Left ventricle myocardium superior (tissue), 1 donor: ENCODE results near the gene MRPL46. TPM values are rescaled to one million over a fixed set of nuclear protein-coding genes. Genes with fewer than 3 reads are reported as not detected.
"Not testable (repeated sequence)": the region's sequence is repeated elsewhere in the genome, so short reads cannot be mapped to it uniquely, and the experiment has no call there.

Source experiments
- ATAC-seq: fragments of 200-7000 bp; cut with Tn5 transposase; one replicate; pipeline ENCODE4 v1.9.1; 2020; ENCODE audit warnings: mild to moderate bottlenecking, moderate library complexity
- DNase-seq: peaks from one replicate; pipeline ENCODE4 v3.0.0-alpha.2; 2020
- intact Hi-C: fragments of 100-400 bp; cut with micrococcal nuclease; formaldehyde crosslinking; loops from one replicate; pipeline ENCODE4 v1.11.0; 2022
- total RNA-seq: library from RNA; stranded (reverse); fragmentation: NEBNext Ultra II Directional; extraction: Animal tissue kit (Norgen Biotek cat#: 25700); gene quantifications from one replicate; pipeline ENCODE4 v1.2.1, GENCODE V29; 2021
- donor health status: DM: no; HTN: yes; CAD: no; lungs with severe emphysema.

MRPL46 gene
- total RNA-seq, 1 donor from 2014 or later = 68.6 TPM

GRCh38 chr15:88482263-88482662 is 15.1 kb upstream of the MRPL46 start:
- no peak for DNase-seq
- no peak for ATAC-seq
- intact Hi-C loops = no loop called here

DNA sequence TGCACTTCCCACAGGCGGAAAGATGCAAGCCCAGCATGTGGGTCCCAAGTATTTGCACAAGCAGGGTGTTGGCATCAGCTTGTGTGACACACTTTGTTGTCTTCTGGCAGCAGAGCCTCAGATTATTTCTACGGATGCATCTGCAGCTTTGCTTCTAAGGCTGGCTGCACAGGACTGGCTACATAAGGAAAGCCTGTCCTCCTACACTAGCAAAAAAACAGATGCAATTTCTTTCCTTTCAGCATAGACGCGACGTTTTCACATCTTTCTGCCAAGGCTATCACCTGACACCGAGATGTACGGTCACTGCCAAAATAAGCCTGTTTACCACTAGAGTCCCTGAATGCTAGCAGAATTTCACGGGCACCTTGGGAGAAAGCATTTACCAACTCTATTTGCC is 13.8 kb upstream of the MRPL46 start:
- intact Hi-C loops = no loop called here

GRCh38 chr15:88479169-88479568 is 12.0 kb upstream of the MRPL46 start:
- ATAC-seq = no peak
- intact Hi-C loops = no loop called here
- DNase-seq = no peak

More for the DNA sequence above, 13.8 kb upstream of the MRPL46 start:
- ATAC-seq = no peak
- no peak for DNase-seq

DNA sequence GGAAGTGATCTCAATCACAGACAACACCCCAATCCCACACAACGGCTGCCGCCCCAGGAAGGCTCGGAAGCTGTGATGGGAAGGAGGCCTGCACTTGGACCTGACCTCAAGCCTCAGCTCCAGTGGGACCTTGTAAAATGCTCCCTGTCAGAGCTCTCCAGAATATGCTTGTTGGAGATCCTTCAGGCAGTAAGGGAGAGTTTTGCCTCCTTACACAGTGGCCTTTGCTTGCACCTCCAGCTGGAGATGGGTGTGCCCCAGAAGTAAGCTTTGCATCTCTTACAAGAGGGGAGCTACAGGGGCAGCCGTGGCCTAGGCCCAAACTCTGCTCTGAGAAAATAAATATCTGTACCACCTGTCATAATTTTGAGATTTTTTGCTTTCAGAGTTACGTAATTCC is 10.7 kb upstream of the MRPL46 start:
- ATAC-seq (no peak), DNase-seq (no peak)
- intact Hi-C loops = loop anchor here (2.0 kb wide), 1 partner anchor 137 kb away; no protein-coding TSS in a partner anchor

GRCh38 chr15:88477126-88477525 is 9.9 kb upstream of the MRPL46 start:
- DNase-seq (no peak), ATAC-seq (no peak)
- intact Hi-C loops = loop anchor here (2.0 kb wide), 1 partner anchor 138 kb away; no protein-coding TSS in a partner anchor

DNA sequence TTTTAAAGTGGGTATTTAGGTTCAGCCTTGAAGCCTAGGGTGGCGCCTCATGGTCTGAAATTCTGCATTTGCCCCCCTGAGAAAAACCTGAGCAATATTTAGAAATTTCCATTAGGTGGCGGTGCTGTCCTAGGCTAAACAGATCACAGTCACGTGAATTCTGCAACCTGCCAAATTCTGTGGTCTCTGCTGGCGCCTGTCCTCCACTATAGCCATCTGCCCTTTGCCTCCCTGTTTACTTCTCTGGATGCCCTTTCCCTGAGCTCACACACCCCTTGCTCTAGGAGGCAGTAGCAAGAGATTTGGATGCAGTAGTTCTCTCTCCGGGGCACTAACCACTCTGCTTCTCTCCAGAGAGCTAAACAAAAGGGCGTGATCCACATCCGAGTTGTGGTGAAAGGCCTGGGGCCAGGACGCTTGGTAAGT is 9.5 kb upstream of the MRPL46 start:
- ATAC-seq (peak; percentile 88), DNase-seq (peak; percentile 53)

GRCh38 chr15:88473661-88474293 is 6.6 kb upstream of the MRPL46 start:
- ATAC-seq, intact Hi-C loops, DNase-seq: not testable (repeated sequence)

More for the DNA sequence above, 9.5 kb upstream of the MRPL46 start:
- intact Hi-C loops = loop anchor here (2.0 kb wide), 1 partner anchor 138 kb away; no protein-coding TSS in a partner anchor

GRCh38 chr15:88472225-88472624 is 5.0 kb upstream of the MRPL46 start:
- DNase-seq (no peak), ATAC-seq (no peak)
- intact Hi-C loops = no loop called here

GRCh38 chr15:88470625-88471372 is 3.6 kb upstream of the MRPL46 start:
- intact Hi-C loops = no loop called here
- no peak for ATAC-seq
- DNase-seq = no peak

- intact Hi-C loops = no loop called here
- ATAC-seq = no peak
- no peak for DNase-seq
Observed at GRCh38 chr15:88469321-88469720, 2.1 kb upstream of the MRPL46 start.

DNA sequence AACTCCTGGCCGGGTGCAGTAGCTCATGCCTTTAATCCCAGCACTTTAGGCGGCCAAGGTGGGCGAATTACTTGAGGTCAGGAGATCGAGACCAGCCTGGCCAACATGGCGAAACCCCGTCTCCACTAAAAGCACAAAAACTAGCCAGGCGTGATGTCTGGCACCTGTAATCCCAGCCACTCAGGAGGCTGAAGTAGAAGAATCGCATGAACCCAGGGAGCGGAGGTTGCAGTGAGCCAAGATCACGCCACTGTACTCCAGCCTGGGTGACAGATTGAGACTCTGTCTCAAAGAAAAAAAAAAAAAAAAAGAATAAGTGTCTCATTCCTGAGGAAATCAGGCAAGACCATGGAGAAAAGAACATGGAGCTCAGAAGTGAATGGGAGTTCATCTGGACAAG is 1.5 kb upstream of the MRPL46 start:
- ATAC-seq, intact Hi-C loops, DNase-seq: not testable (repeated sequence)

- ATAC-seq (no peak), DNase-seq (no peak)
- intact Hi-C loops = no loop called here
Observed at GRCh38 chr15:88467935-88468528, 844 bp upstream of the MRPL46 start.

DNA sequence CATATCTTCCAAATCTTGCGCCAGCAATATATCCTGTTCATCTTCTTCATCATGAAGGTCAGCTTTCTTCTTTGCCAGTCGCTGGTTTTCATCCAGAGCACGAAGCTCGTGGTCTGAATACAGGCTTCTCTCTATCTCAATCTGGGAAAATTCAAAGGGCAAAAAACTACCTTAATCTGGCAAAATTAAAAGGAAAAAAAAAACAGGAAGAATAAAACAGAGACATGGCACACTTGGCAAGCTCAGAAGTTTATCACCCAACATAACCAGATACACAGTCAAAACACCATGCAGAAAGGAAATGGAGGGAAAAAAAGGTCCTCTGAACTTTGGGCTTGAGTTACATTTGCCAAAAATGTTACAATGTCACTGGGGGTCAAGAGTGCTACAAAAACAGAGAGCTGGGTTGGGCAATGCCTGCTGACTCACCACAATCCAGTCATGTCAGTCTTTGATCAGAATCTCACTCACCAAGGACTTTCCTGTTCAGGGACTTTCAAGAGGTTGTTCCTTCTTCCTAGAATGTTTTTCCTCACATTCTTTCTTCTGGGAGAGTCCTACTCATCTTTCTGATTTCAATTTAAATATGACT is 1.5 kb downstream of the MRPL46 start:
- intact Hi-C loops = no loop called here
- no peak for DNase-seq
- ATAC-seq = no peak

DNA sequence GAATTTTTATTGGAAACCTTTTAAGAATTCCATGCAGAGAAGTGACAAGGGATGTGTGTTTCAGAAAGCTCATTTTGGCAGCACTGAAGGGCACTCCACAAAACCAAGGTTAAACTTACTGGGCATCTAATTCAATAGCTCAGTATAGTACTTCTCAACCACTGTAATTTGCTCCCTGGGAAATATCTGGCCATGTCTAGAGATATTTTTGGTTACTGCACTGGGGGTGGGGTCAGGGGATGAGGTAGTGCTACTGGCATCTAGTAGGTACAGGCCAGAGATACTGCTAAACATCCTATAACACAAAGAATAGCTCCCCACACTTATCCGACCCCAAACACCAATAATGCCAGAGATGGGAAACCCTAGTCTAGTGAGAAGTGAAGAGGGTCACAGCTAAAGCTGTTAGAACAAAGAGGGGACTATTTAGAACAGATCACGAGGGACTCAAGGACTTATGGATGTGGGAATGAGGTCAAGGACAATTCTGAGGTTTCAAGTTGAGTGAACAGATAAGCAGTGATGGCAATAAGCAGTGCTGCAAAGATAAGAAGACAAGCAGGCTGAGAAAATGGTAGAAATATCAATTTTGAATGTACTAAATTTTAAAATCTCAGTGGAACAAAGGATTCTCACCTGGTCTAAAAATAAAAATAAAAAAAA is 3.2 kb downstream of the MRPL46 start:
- no peak for DNase-seq

DNA sequence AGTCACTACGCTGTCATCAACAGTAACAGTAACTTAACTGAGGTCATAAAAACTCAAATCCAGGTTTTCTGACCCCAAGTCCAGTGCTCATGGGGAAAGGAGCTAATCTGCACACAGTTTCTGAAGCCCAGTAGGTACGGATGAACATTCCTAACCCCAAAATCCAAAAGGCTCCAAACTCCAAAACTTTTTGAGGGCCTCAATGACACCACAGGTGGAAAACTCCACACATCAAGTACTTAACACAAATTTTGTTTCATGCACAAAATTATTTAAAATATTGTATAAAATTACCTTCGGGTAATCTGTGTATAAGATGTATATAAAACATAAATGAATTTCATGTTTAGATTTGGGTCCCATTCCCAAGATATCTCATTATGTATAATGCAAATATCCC is 10.5 kb downstream of the MRPL46 start:
- intact Hi-C loops = no loop called here
- DNase-seq = no peak
- ATAC-seq = no peak

More for the DNA sequence above, 3.2 kb downstream of the MRPL46 start:
- peak; percentile 66 for ATAC-seq
- intact Hi-C loops = no loop called here

DNA sequence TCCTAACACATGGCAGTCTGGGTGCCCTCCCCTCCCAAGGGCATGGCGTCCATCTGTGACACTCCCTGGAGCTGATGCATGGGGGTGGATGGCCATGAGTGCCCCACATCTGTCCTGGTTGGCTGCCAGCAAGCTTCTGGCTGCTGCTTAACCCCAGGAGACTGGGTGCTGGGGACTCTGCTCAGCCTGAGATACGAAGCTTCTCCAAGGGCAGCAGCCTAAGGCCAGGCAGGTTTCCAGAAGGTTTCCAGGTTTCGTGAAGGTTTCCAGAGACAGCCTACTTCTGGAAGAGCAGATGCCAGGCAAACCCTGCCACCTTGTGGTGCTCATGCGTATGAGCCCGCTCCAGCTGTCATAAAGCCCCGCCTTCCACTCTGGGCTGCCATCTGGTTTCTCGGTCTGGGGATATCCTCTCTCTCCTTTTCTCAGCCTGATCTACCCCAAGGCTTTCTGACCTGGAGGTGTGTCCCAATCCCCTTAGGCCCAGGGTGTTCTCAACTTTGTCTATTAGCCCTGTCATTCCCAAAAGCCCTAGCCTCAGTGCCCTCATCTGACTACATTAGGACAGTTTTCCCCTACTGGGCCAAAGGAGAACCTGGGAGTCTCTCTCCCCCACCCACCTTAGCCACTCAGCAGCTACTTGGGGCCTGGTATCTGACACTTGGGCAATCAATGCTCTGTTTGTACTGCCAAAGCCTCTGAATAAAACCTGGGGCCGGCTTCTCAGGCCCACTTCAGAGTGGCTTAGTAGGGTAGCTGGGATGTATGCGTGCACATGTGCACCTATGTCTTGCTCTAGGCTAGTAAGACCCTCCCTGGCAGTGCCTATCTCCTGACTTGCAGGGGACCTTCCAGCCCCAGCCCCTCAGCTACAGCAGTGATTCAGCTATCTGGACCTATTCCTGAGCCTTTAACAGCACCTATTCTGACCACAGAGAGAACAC is 12.0 kb downstream of the MRPL46 start:
- ATAC-seq (peak; percentile 82), DNase-seq (peak; percentile 54)
- intact Hi-C loops = no loop called here

- intact Hi-C loops = no loop called here
- no peak for ATAC-seq
- no peak for DNase-seq
Observed at GRCh38 chr15:88454236-88454635, 13.0 kb downstream of the MRPL46 start.

DNA sequence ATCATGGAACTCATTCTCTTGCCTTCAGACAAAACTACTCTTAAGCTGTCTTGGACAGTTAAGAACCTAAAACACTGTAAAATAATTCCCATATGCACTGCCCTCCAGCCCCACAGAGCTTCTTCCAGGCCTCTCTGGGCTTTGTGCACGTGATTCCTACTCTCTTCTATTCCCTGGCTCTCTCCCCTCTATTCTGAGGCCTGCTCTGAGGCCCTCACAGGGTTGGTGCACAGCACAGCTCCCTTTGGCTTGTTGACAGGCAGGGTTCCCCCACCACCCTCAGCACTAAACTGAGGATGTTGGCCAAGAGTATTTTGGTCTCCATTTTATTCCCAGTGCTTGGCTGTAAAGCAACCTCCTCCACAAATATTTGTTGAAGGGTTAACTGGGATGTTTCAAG is 13.5 kb downstream of the MRPL46 start:
- ATAC-seq = peak; percentile 36
- intact Hi-C loops = no loop called here
- no peak for DNase-seq
